Measurements from ENCODE around the gene GAMT. TPM values are rescaled to one million over a fixed set of nuclear protein-coding genes. Genes with fewer than 3 reads are reported as not detected.

GAMT gene
- total RNA-seq, 2 donors from 2014 or later = 38.4 to 49.6 TPM

- H3K9ac ChIP-seq (ENCODE audit: extremely low read depth, low read length, poor library complexity, severe bottlenecking) = no peak overlapping the region
- H3K27ac ChIP-seq (ENCODE audit: low read depth, low read length) = no peak overlapping the region
- Mint-ChIP-seq H3K9me3 (no peaks in the 10 kb centered on the region), H3K36me3 (ENCODE audit: low read depth) (peaks cover 38% of the 10 kb centered on the region), H3K27ac (no peak overlapping the region), H3K4me1 (no peaks in the 10 kb centered on the region), H3K4me3 (no peak overlapping the region), H3K27me3 (ENCODE audit: insufficient read depth) (no peaks in the 10 kb centered on the region)
- H3K4me3 ChIP-seq (ENCODE audit: low read length) = no peak overlapping the region
- H3K27me3 ChIP-seq (ENCODE audit: control insufficient read depth, insufficient read depth, low read length, poor library complexity, severe bottlenecking) = no peaks in the 10 kb centered on the region
- WGBS, 2 experiments (ENCODE audit: insufficient coverage in 1 of 2, insufficient read length in 1 of 2) = 93 to 94% methylated on average over 34 to 40 of the region's 42 CpGs
- DNase-seq = no peak
- no peak for TF ChIP-seq CTCF (conservative IDR thresholded peaks at IDR 0.05)
- peaks cover 10% of the 10 kb centered on the region for H3K36me3 ChIP-seq (ENCODE audit: control insufficient read depth, insufficient read depth, low read length)
- H3K9me3 ChIP-seq (ENCODE audit: control insufficient read depth, low read length) = no peaks in the 10 kb centered on the region
- no peaks in the 10 kb centered on the region for H3K4me1 ChIP-seq (ENCODE audit: control insufficient read depth, insufficient read depth, low read length)
These were observed 10.4 kb downstream of the GAMT start for GRCh38 chr19:1390890-1391423.

- H3K4me1 Mint-ChIP-seq = peaks cover 3% of the 10 kb centered on the region
- H3K9me3 Mint-ChIP-seq = no peaks in the 10 kb centered on the region
- Histone ChIP-seq H3K9ac (ENCODE audit: extremely low read depth, low read length, poor library complexity, severe bottlenecking) (no peak overlapping the region), H3K36me3 (ENCODE audit: control insufficient read depth, insufficient read depth, low read length) (peaks cover 10% of the 10 kb centered on the region), H3K4me1 (ENCODE audit: control insufficient read depth, insufficient read depth, low read length) (no peaks in the 10 kb centered on the region), H3K27ac (ENCODE audit: low read depth, low read length) (no peak overlapping the region), H3K9me3 (ENCODE audit: control insufficient read depth, low read length) (no peaks in the 10 kb centered on the region), H3K4me3 (ENCODE audit: low read length) (no peak overlapping the region), H3K27me3 (ENCODE audit: control insufficient read depth, insufficient read depth, low read length, poor library complexity, severe bottlenecking) (no peaks in the 10 kb centered on the region)
- no peak for TF ChIP-seq CTCF (conservative IDR thresholded peaks at IDR 0.05)
- no peak overlapping the region for H3K4me3 Mint-ChIP-seq
- peaks cover 38% of the 10 kb centered on the region for H3K36me3 Mint-ChIP-seq (ENCODE audit: low read depth)
- H3K27ac Mint-ChIP-seq = no peak overlapping the region
- DNase-seq = no peak
- H3K27me3 Mint-ChIP-seq (ENCODE audit: insufficient read depth) = no peaks in the 10 kb centered on the region
- 94 to 95% methylated on average over 31 to 38 of the region's 39 CpGs for WGBS, 2 experiments (ENCODE audit: insufficient coverage in 1 of 2, insufficient read length in 1 of 2)
These were observed 12.1 kb downstream of the GAMT start for GRCh38 chr19:1389033-1389940.

GRCh38 chr19:1388637-1389026 is 12.7 kb downstream of the GAMT start:
- TF ChIP-seq CTCF (conservative IDR thresholded peaks at IDR 0.05) = no peak
- H3K36me3 Mint-ChIP-seq (ENCODE audit: low read depth) = peaks cover 36% of the 10 kb centered on the region
- Histone ChIP-seq H3K9me3 (ENCODE audit: control insufficient read depth, low read length) (no peaks in the 10 kb centered on the region), H3K4me3 (ENCODE audit: low read length) (no peak overlapping the region), H3K9ac (ENCODE audit: extremely low read depth, low read length, poor library complexity, severe bottlenecking) (no peak overlapping the region), H3K36me3 (ENCODE audit: control insufficient read depth, insufficient read depth, low read length) (peaks cover 10% of the 10 kb centered on the region), H3K27ac (ENCODE audit: low read depth, low read length) (no peak overlapping the region), H3K27me3 (ENCODE audit: control insufficient read depth, insufficient read depth, low read length, poor library complexity, severe bottlenecking) (no peaks in the 10 kb centered on the region), H3K4me1 (ENCODE audit: control insufficient read depth, insufficient read depth, low read length) (no peaks in the 10 kb centered on the region)
- H3K27ac Mint-ChIP-seq = no peak overlapping the region
- 95 to 98% methylated on average over 15 to 16 of the region's 17 CpGs for WGBS, 2 experiments (ENCODE audit: insufficient coverage in 1 of 2, insufficient read length in 1 of 2)
- no peak overlapping the region for H3K4me3 Mint-ChIP-seq
- H3K4me1 Mint-ChIP-seq = peaks cover 4% of the 10 kb centered on the region
- DNase-seq = no peak
- no peaks in the 10 kb centered on the region for H3K27me3 Mint-ChIP-seq (ENCODE audit: insufficient read depth)
- no peaks in the 10 kb centered on the region for H3K9me3 Mint-ChIP-seq

Data from endodermal cell (in vitro differentiated cells).